Measurements from ENCODE around the gene SETD6.

Gene SETD6

DNA sequence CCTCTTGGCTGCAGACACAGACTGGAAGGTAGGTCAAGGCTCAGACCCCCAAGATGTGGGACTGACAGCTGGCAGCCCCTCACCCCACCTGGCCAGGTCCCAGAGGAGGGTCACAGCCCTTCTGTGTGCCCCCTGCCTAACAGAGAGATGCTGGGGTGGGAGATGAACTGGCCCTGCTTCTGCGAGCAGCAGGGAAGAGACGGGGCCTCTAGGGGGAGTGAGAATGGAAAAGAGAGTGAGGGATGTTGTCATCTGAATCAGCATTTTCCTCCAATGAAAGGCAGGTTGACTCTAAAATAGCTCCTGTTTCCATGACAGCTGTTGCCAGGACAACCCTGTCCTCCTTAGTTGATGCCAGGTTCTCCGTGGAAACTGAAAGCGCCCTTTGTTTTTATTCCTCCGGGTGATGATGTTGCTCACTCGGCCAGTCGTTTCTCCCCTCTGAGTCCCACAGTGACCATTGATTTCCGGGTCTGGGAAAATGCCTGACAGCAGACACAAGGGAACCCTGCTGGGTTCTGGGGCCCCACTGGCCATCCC, 20.3 kb upstream of the SETD6 start:
- peak; percentile 52 for DNase-seq

DNA sequence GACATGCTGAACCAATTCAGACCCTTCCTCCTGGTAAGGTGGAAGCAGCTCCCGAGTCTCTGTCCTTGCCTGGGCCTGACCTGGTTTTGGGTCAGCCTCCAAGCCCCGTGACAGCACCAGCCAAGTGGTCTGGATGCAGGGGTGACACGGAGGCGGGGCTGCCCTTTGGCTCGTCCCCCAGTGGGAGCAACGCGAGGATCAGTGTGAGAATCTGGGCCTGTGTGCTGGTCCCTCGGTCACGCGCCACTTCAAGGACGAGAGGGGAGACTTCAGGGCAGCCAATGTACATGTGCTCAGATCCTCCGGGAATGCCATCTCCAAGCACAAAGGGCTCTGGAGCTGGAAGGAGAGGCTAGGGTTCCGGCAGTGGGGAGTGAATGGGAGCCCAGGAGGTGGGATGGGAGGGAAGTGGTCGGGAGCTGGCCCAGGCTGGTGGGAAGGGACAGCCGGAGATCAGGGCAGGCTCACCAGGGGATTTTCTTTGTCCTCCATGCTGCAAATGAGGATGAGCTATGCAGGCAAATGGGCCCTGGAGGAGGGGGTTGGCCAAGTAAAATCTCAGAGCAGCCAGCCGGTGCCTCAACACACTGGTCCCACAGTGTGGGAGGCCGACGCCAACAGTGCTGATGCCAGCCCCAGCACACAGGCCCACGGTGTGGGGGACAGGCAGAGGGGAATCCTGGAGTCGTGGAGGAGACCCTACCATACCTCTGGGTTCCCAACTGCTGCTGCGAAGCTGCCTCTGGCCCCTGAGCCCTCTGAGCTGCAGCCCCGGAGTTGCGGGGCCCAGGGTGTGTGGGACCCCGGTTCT, 19.6 kb upstream of the SETD6 start:
- no peak for DNase-seq

DNA sequence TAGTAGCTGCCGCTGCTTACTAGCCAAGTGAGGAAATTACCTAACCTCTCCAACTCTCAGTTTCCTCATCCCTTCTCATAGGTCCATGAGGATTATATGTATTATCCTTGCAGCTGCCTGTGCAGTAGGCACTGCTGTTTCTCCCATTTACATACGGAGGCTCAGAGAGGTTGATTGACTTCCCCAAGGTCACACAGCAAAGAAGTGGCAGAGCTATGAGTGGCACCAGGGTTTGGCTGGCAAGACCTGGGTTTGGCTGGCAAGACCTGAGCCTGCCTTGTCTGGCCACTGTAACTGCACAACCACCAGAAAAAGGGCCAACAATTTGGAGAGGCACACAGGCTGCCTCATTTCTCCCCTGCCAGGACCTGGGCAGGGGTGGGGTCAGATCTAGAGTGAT, 17.8 kb upstream of the SETD6 start:
- DNase-seq, result no peak

DNA sequence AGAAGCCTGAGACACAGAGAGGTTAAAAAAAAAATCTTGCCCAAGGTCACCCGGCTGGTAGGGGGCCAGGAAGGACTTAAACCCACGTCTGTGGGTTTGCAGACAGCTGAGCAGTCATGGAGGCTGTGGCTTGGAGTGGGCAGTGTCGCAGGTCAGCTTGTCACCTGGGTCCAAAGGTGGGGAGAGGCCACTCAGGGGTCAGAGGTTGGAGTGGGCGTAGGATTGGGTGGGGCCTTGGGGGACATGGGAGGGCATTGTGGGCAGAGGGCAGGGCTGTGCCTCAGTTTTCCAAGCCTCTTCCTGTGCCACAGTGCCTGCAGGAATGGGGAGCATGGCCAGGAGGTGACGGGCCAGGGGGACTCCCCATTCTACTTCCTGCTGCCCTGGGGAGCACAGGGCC, 17.4 kb upstream of the SETD6 start:
- no peak for DNase-seq

DNA sequence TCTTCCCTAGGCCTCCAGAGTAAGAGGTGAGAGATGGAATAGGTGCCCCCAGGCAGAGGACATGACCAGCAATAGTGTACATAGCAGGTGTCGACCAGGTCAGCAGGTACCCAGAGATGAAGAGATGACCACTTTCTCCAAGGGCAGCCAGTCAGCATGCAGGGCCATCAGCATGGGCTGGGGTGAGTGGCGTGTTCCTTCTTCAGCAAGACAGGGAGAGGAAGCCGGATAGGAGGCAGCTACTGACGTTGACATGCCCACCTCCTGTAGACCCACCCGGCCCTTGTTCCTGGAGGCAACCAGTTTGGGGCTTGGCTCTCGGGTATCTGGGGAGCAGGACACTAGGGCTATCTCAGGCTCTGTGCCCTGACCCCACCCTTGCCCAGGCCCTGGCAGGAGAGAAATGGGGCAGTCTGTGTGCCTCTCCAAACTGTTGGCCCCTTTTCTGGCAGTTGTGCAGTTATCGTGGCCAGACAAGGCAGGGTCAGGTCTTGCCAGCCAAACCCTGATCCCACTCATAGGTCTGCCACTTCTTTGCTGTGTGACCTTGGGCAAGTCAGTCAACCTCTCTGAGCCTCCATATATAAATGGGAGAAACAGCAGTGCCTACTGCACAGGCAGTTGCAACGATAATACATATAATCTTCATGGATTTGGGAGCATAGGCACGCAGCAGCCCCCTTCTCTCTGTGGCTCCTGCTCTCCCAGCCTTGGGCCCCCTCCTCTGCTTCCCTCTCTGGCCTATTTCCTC, 16.8 kb upstream of the SETD6 start:
- no peak for DNase-seq

DNA sequence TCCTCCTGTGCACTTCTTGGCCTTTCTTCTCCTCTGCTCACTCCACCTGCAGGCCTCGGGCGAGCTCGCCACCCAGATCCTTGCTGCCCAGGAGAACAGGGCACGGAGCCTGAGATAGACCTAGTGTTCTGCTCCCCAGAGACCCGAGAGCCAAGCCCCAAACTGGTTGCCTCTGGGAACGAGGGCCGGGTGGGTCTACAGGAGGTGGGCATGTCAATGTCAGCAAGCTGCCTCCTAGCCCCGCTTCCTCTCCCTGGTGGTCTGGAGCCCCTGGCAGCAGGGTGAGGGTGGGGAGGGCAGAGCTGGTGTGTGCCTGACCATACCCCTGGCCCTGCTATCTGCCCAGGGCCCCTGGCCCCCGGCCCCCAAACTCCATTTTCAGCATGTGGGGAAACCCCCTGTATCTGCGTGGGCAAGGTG, 16.2 kb upstream of the SETD6 start:
- no peak for DNase-seq

DNA sequence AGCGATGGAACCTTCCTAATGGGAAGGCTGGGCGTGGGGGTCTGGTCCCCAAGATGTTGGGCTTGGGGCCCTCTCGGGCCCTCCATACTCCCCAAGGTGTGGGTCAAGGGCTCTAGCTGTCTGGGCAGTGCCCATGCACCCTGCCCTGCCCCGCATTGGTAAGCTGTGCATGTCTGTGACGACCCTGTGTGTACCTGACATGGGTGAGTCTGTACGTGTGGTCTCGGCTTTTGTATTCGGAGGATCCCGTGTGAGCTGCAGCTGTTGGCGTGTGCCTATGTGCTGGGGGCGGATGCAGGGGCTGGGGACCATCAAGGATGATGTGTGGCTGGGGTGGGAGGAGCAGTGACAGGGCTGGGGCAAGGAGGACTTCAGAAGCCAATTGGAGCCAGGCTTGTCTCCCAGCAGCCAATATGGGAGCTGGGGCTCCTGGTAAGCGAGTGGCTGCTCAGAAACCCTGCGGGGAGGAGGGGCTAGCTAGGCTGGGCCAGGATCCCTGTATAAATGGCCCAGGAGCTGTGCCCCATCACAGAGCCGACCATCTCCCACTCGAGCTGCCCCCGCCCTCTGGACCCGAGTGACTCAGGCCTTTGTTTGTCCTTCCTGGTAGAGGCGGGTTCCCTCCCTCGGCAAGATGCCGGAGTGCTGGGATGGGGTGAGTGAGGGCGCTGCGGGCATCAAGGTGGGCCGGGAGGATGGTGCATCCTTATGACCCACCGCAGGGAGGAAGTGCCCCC, 15.5 kb upstream of the SETD6 start, which contains the start of gene NDRG4:
Gene NDRG4 (plus strand): TSS at position 529 of the 737 bp plus-strand sequence. CDS start 106 bp downstream, at position 635.
- peak; percentile 17 for DNase-seq

DNA sequence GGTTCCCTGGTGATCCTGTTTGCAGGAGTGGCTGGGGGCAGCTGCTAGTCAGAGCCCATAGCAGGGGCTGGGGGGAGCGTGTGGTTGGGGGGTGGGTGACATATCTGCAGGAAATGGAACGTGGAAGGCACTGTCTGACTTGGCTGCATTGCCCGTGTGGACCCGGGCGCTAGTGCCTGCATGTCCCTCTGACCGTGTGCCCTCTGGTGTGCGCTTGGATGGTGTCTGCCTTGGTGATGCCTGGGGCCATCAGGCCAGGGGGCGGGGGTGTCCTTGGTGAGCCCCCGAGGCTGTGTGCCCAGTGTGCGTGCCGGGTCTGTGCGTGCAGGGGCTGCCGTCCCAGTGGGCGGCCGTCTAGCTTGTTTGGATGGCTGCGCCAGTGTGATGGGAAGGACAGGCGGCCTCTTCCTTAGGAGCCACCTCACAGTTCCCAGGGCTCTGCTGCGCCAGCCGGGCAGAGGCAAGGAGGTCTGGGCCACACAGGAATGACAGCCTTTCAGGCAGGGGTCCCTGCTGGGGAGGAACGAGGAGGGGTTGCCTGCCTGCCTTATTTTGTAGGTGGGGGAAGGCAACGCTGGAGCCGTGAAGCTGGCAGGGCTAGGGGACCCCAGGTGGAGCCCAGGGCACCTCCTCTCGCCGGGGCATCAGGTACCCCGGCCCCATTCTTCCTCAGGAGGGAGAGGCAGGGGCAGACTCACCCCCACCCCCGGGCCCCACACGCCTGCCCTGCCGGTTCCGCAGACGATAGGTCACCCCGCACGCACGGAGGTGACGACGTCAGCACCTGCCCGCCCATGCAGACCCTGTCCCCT, 14.7 kb upstream of the SETD6 start:
- peak; percentile 17 for DNase-seq

DNA sequence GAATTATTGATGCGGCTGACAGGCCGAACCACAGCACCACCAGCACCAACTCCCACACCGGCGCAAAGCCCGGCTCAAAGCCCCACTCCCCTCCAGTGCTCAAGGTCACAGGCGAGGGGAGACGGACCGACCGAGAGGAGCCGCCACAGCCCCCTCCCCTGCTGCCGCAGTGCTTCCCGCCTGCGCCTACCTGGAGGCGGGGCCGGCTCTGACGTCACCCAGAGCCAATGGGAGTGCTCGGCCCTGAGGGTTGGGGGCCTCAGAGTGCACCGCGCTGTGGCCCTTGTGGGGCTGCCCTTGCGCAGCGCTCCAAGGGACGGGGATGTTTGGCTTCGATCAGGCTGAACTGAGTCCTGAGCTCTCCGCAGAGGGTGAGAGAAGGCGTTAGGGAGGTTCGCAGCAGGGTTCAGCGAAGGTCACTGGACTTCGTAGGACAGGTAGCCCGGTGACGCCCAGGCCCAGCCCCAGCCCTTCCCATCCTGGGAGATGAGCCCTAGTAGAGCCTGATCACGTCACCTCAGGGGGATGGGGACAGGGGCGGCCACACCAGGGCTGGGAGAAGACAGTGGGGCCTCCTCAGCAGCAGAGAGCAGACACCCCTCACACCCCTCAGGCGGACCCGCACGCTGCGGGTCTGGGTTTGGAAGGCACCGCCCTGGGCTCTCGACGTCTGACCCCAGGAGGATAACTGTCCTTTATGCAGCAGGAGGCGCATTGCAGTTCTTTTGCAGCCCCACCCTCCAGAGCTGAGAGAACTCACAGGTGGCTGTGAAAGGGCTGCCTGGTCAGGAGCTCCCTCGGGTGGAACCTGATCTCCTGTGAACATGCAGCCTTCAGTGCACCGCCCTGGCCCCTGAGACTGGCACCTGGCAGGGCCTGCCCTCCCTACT, 13.8 kb upstream of the SETD6 start:
- DNase-seq, result peak; percentile 41

DNA sequence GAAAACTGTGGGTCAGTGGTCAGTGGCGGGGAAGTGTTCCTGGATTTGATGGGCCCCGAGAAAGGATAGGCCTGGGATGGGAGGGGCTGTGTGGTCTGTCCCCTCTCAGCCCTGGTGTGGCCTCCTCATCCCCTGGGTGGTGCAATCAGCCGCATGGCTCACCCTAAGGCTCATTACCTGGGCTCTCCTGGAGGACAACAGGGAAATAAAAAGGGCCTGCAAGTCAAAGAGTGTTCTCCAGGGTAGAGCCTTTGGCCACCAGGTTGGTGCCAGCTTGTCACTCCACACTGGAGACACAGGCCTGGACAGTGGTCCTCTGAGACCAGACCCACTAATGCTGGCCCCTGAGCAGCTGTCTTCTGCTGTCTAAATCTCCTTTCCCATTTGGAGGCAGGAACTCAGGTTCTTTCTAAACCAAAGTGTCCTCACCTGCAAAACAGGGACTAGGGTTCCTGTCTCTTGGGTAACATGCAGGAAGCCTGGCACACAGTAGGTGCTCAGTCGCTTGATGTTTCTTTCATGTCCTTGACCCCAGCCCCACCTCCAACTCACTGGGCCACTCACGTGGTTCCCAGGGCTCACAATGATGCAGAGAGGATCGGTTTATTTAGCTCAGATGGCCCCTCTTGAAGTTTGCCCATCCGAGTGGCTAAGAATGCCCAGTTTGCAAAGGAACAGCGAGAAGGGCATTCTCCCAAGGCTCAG, 12.9 kb upstream of the SETD6 start:
- DNase-seq, result no peak

DNA sequence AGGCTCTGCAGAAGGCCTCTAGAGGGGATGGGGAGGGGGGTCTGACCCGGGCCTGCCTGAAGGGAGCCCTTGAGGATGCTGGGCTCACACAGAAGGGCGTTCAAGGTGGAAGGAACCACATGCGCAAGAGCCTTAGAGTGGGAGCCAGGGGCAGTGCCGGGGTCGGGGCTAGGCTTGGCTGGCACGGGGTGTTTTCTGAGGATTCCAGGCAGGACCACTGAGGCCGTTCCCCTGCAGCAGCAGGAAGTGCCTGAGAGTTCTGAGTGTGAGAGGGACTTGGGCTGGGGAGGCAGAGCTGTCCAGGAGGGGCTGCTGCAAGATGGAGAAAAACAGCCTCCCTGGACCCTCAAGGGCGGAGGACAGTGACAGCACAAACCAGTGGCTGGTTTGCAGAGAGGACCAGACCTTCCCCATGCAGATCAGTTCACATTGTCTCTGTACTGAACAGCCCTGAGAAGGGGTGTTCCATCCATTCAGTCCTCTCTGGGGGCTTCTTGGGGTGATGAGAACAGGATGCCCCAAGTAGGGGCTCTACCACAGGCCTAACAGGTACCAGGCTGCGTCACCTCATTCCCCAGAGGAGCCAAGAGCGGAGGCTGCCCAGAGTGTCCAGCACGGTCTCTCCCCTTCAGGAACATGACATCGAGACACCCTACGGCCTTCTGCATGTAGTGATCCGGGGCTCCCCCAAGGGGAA, 12.0 kb upstream of the SETD6 start:
- DNase-seq, result no peak

DNA sequence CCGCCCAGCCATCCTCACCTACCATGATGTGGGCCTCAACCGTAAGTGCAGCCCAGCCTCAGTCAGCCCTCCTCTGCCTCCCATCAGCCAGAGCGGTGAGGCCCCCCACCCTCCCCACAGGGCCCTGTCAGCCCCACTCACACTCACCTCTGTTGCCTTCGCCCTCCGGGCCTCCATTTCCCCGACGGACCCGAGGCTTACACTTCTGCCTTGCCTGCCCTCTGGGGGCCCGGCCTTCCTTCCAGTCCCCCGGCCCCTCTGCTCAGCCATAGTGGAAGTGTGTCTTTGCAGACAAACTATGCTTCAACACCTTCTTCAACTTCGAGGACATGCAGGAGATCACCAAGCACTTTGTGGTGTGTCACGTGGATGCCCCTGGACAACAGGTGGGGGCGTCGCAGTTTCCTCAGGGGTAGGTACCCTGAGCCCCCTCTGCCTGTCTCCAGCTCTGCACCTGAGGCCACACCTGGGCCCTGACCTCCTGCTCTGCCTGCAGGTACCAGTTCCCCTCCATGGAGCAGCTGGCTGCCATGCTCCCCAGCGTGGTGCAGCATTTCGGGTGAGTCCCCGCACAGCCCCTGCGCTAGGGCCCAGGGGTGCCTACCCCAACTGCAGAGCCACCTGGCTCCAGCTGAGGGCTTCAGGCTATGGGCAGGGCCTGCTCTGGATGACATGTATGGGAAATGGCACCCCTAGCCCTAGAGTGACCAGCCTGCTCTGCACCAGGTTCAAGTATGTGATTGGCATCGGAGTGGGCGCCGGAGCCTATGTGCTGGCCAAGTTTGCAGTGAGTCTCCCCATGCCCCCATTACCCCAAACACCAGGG, 11.2 kb upstream of the SETD6 start:
- no peak for DNase-seq

DNA sequence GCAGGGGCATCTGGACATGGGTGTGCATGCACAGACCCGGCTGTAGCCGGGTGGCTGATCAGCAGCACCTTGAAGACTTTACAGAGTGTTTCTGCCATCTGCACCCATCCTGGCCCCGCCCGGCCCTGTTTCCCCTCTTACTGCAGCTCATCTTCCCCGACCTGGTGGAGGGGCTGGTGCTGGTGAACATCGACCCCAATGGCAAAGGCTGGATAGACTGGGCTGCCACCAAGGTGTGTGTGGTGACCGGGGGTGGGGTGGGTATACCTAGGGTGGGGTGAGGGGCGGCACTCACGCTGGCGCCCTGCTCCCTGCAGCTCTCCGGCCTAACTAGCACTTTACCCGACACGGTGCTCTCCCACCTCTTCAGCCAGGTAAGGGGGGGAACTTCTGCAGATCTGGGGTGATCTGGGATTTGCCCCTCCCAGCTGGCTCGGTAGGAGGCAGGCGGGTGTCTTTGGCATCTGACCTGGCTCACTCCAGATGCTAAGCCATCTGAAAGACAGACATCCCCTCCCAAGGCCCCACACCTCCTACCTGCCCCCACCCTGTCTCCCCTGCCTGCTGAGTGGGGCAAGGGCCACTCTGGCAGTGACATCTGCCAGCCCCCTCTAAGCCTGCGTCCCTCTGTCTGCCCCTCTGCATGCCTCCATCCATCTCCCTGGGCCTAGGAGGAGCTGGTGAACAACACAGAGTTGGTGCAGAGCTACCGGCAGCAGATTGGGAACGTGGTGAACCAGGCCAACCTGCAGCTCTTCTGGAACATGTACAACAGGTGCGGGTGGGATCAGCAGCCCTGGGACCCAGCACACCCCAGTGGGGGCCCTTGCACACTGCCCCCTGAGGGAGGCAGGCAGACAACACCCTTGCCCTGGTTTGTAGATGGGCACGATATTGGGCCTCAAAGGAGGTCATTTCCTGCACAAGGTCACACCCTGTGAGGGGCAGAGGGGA, 8.8 kb upstream of the SETD6 start:
- no peak for DNase-seq

DNA sequence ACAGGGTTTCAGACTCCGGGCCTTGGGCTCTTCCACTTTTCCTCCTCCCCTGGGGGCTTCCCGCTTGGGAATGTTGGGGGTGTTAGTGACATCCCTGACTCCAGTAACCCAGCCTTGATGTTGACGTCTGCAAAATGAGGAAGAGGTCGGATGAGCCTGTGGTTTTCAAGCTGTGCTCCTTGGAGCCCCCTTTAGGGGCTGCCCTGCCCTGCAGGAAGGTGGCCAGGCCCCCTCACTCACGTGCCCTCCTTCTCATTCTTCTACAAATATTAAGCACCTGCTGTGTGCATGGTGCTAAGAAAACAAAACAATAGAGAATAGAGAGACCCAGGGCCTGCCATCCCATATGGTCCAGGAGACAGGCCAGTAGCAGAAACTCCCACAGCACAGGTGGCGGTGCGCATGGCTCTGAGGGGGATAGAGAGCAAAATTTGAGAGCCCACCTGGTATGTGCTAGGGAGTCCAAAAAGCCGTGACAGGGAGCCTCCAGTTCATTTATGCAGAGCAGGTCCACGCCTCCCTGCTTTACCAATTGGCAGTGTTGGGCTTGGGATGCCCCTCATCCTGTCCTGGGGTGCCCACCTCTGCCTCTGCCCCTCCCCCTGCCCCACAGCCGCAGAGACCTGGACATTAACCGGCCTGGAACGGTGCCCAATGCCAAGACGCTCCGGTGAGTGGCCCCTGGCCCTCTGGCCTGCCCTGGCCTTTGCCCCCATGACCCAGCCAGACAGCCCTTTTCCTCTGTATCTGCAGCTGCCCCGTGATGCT, 7.9 kb upstream of the SETD6 start:
- DNase-seq, result no peak

DNA sequence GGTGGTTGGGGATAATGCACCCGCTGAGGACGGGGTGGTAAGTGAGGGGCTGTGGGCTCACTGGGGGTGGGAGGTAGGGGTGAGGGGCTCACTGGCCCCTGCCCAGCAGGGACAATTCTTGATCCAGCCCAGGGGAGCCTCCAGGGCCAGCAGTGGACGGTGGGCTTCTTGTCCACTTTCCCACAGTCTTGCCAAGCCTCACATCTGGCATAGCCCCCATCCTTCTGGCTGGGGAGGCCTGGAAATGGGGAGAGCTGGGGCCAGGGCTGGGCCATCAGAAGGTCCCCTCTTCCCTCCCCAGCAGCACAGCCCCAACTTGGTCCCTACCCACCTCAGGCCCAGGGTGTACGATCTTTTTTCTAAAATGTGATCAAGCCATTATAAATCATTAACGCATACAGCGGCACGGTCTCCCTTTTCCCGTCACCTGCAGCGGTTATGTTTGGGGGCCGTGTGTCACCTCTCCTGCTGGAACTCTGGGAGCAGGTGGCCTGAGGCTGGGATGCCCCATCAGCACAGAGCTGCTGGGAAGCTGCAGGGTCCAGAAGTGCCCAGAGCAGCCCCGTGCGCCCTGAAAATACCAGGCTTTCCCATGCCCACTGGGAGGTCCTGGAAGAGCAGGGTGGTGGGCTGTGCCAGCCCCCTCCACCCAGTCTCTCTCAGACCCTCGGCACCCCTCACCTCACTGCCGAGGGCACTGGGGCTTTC, 7.2 kb upstream of the SETD6 start:
- no peak for DNase-seq

DNA sequence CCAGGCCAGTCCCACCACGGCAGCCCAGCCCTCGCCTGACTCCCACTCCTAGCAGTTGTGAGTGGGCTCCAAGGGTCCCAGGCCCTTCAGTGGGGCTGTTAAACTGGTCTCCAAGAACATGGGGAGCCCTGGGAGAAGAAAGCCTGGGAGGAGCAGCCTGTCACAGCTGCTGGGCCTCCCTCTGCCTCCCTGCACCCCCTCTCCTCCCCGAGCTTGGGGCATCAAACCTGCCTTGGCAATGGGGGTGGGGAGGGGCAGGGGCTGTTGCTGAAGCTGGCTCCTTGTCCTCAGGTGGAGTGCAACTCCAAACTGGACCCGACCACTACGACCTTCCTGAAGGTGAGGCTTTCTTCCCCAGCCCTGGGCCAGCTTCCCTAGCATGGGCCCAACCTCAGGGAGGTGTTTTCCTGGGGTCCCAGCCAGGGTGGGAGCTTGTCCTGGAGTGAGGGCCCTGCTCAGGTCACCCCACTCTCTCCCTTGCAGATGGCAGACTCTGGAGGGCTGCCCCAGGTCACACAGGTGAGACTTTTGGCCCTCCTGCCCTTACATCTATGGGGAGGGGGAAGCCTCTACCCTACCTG, 6.6 kb upstream of the SETD6 start:
- DNase-seq, result no peak
